Measurements from ENCODE around the gene ACTA2.

ACTA2 gene

GRCh38 chr10:88916231-88916630 is 36.3 kb downstream of the ACTA2 start:
- TF ChIP-seq, protein P1, sequence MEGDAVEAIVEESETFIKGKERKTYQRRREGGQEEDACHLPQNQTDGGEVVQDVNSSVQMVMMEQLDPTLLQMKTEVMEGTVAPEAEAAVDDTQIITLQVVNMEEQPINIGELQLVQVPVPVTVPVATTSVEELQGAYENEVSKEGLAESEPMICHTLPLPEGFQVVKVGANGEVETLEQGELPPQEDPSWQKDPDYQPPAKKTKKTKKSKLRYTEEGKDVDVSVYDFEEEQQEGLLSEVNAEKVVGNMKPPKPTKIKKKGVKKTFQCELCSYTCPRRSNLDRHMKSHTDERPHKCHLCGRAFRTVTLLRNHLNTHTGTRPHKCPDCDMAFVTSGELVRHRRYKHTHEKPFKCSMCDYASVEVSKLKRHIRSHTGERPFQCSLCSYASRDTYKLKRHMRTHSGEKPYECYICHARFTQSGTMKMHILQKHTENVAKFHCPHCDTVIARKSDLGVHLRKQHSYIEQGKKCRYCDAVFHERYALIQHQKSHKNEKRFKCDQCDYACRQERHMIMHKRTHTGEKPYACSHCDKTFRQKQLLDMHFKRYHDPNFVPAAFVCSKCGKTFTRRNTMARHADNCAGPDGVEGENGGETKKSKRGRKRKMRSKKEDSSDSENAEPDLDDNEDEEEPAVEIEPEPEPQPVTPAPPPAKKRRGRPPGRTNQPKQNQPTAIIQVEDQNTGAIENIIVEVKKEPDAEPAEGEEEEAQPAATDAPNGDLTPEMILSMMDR (IDR thresholded peaks at IDR 0.05; ENCODE audit: borderline replicate concordance, insufficient read depth, low read depth, low read length): no peak
- H3K4me3 ChIP-seq (ENCODE audit: low read depth, low read length): no peak overlapping the region

DNA sequence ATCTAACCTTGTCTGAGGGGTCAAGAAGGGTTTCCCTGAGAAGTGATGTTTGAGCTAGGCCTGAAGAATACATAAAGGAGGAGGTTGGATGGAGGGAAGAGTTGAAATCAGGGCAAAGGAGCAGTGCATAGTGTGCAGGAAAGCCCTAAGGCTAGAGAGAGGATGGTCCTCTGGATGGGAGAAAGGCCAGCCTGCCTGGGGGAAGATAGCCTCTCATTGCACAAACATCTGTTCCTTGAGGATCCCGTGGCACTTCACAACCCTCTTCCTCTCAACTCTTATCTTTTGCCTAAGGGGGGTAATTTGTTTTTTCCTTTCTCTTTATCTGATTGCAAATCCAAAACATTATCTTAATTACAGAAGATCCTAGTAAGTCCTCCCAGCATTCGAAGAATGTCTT is 36.8 kb downstream of the ACTA2 start:
- TF ChIP-seq, protein P1 (IDR thresholded peaks at IDR 0.05; ENCODE audit: borderline replicate concordance, insufficient read depth, low read depth, low read length): no peak
- H3K4me3 ChIP-seq (ENCODE audit: low read depth, low read length): no peak overlapping the region

GRCh38 chr10:88913788-88914187 is 38.8 kb downstream of the ACTA2 start:
- TF ChIP-seq, protein P1 (IDR thresholded peaks at IDR 0.05; ENCODE audit: borderline replicate concordance, insufficient read depth, low read depth, low read length): no peak
- H3K4me3 ChIP-seq (ENCODE audit: low read depth, low read length): no peak overlapping the region

GRCh38 chr10:88913127-88913526 is 39.4 kb downstream of the ACTA2 start:
- no peak overlapping the region for H3K4me3 ChIP-seq (ENCODE audit: low read depth, low read length)
- TF ChIP-seq, protein P1 (IDR thresholded peaks at IDR 0.05; ENCODE audit: borderline replicate concordance, insufficient read depth, low read depth, low read length): no peak

- TF ChIP-seq, protein P1 (IDR thresholded peaks at IDR 0.05; ENCODE audit: borderline replicate concordance, insufficient read depth, low read depth, low read length): no peak
- no peak overlapping the region for H3K4me3 ChIP-seq (ENCODE audit: low read depth, low read length)
Measured at GRCh38 chr10:88911851-88912250, 40.7 kb downstream of the ACTA2 start.

DNA sequence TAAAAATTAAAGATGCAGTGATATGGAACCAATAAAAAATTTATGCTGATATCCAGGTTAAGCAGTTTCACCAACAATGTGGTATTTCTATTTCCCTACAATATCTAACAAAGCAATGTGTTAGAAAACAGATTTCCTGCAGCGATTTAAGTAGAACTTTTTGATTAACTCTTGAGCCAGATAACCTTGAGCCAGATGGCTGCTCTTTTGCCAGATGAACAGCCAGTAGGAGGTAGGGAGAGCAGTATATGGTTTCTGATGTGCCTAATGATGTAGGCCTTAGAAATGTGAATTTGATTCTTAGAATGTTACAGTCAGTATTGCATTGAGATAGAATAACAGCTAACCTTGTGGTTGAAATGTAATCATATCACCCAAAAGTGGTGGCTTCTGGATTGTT is 41.5 kb downstream of the ACTA2 start:
- H3K4me3 ChIP-seq (ENCODE audit: low read depth, low read length): no peak overlapping the region
- TF ChIP-seq, protein P1 (IDR thresholded peaks at IDR 0.05; ENCODE audit: borderline replicate concordance, insufficient read depth, low read depth, low read length): no peak

- H3K4me3 ChIP-seq (ENCODE audit: low read depth, low read length): no peak overlapping the region
- TF ChIP-seq, protein P1 (IDR thresholded peaks at IDR 0.05; ENCODE audit: borderline replicate concordance, insufficient read depth, low read depth, low read length): no peak
Measured at GRCh38 chr10:88908194-88908593, 44.4 kb downstream of the ACTA2 start.
